Measurements from ENCODE around the gene WDR1. TPM values are rescaled to one million over a fixed set of nuclear protein-coding genes. Genes with fewer than 3 reads are reported as not detected.

The WDR1 gene
- total RNA-seq, 4 donors from 2014 or later, result 353 to 530 (median 419) TPM

- TF ChIP-seq POLR2A (IDR thresholded peaks at IDR 0.05), result no peak
- no peak for TF ChIP-seq POLR2AphosphoS5 (IDR thresholded peaks at IDR 0.05)
- TF ChIP-seq CTCF (IDR thresholded peaks at IDR 0.05), result no peak
- TF ChIP-seq EP300 (IDR thresholded peaks at IDR 0.05), result no peak
- 85% methylated on average over 5 of the region's 5 CpGs; no CpG with 5 or more reads in 1 of the 2 donors for WGBS, 2 donors (ENCODE audit: low coverage in 1 of 2)
Observed at GRCh38 chr4:10134141-10134540, 17.5 kb upstream of the WDR1 start.

GRCh38 chr4:10131202-10131601 is 14.6 kb upstream of the WDR1 start:
- Histone ChIP-seq H3K4me1 (peaks cover 0 to 20% (median 0%) of the 10 kb centered on the region in 3 donors), H3K36me3 (no peaks in the 10 kb centered on the region), H3K27ac (no peak overlapping the region), H3K9me3 (no peaks in the 10 kb centered on the region), H3K4me3 (no peak overlapping the region), H3K27me3 (no peaks in the 10 kb centered on the region)
- WGBS, 2 donors (ENCODE audit: low coverage in 1 of 2), result no CpG with 5 or more reads among the region's 10 CpGs
- TF ChIP-seq CTCF (IDR thresholded peaks at IDR 0.05) (no peak), EP300 (IDR thresholded peaks at IDR 0.05) (no peak), POLR2A (IDR thresholded peaks at IDR 0.05) (no peak), POLR2AphosphoS5 (IDR thresholded peaks at IDR 0.05) (no peak)
- no peak for ATAC-seq

More at GRCh38 chr4:10134141-10134540, 17.5 kb upstream of the WDR1 start:
- H3K4me1 ChIP-seq, result peaks cover 0 to 20% (median 0%) of the 10 kb centered on the region in 3 donors
- H3K36me3 ChIP-seq, result no peaks in the 10 kb centered on the region
- ATAC-seq, result no peak
- H3K4me3 ChIP-seq, result no peak overlapping the region
- H3K27me3 ChIP-seq, result no peaks in the 10 kb centered on the region
- H3K9me3 ChIP-seq, result no peaks in the 10 kb centered on the region
- H3K27ac ChIP-seq, result no peak overlapping the region

- peak; percentile 5 for ATAC-seq
- Histone ChIP-seq H3K27me3 (no peaks in the 10 kb centered on the region), H3K4me3 (no peak overlapping the region), H3K4me1 (peaks cover 0 to 20% (median 0%) of the 10 kb centered on the region in 3 donors), H3K27ac (peak overlapping the region in 1 of 4 donors; percentile 33), H3K36me3 (no peaks in the 10 kb centered on the region), H3K9me3 (no peaks in the 10 kb centered on the region)
- TF ChIP-seq EP300 (IDR thresholded peaks at IDR 0.05) (no peak), POLR2AphosphoS5 (IDR thresholded peaks at IDR 0.05) (no peak), POLR2A (IDR thresholded peaks at IDR 0.05) (no peak), CTCF (IDR thresholded peaks at IDR 0.05) (no peak)
- 23 to 40% methylated on average over 1 to 3 of the region's 14 CpGs for WGBS, 2 donors (ENCODE audit: low coverage in 1 of 2)
Observed at GRCh38 chr4:10130178-10130888, 13.7 kb upstream of the WDR1 start.

GRCh38 chr4:10129196-10130177 is 12.9 kb upstream of the WDR1 start:
- H3K36me3 ChIP-seq, result no peaks in the 10 kb centered on the region
- no peaks in the 10 kb centered on the region for H3K27me3 ChIP-seq
- peaks cover 0 to 20% (median 0%) of the 10 kb centered on the region in 3 donors for H3K4me1 ChIP-seq
- H3K4me3 ChIP-seq, result no peak overlapping the region
- no peak for ATAC-seq
- H3K27ac ChIP-seq, result peak overlapping the region in 1 of 4 donors; percentile 33
- WGBS, 2 donors (ENCODE audit: low coverage in 1 of 2), result 77 to 93% methylated on average over 3 to 6 of the region's 13 CpGs
- H3K9me3 ChIP-seq, result no peaks in the 10 kb centered on the region
- TF ChIP-seq CTCF (IDR thresholded peaks at IDR 0.05), result no peak
- no peak for TF ChIP-seq POLR2A (IDR thresholded peaks at IDR 0.05)
- TF ChIP-seq POLR2AphosphoS5 (IDR thresholded peaks at IDR 0.05), result no peak
- TF ChIP-seq EP300 (IDR thresholded peaks at IDR 0.05), result no peak

Data from gastroesophageal sphincter (tissue), 4 donors.